KMS-11 (cell line): ENCODE results near the gene CCSER1.

ENCODE experiments used
- H2AFZ ChIP-seq: fragments of 200-600 bp; sonication (generic); 2 replicates; pipeline ENCODE4 v1.6.1; 2016; ENCODE audit warnings: antibody characterized with exemption, mixed run types, low read depth
- H3K27ac ChIP-seq: fragments of 200-600 bp; sonication (generic); 2 replicates; pipeline ENCODE4 v1.6.1; 2016; ENCODE audit warnings: mild to moderate bottlenecking, mixed run types
- H3K27me3 ChIP-seq: fragments of 200-600 bp; sonication (generic); 2 replicates; pipeline ENCODE4 v1.6.1; 2017; ENCODE audit warnings: mild to moderate bottlenecking, low read depth, mixed run types, moderate library complexity; ENCODE audit not compliant: insufficient read depth
- H3K36me3 ChIP-seq: fragments of 200-600 bp; sonication (generic); 2 replicates; pipeline ENCODE4 v1.6.1; 2017; ENCODE audit warnings: mild to moderate bottlenecking, mixed run types; ENCODE audit not compliant: insufficient read depth
- H3K4me1 ChIP-seq: fragments of 200-600 bp; sonication (generic); 2 replicates; pipeline ENCODE4 v1.6.1; 2016; ENCODE audit warnings: mild to moderate bottlenecking, low read depth, mixed run types; ENCODE audit not compliant: poor library complexity, severe bottlenecking
- H3K4me2 ChIP-seq: fragments of 200-600 bp; sonication (generic); 2 replicates; pipeline ENCODE4 v1.7.0; 2016; ENCODE audit warnings: mild to moderate bottlenecking, mixed run types
- H3K4me3 ChIP-seq: fragments of 200-600 bp; sonication (generic); IDR thresholded peaks from 2 replicates; pipeline ENCODE4 v1.6.1; 2017; ENCODE audit warnings: low read depth, low read length, mixed read lengths; ENCODE audit not compliant: insufficient read depth
- H3K79me2 ChIP-seq: fragments of 200-600 bp; sonication (generic); 2 replicates; pipeline ENCODE4 v1.6.1; 2016; ENCODE audit warnings: low read depth, mixed run types; ENCODE audit not compliant: insufficient read depth
- H3K9ac ChIP-seq: fragments of 200-600 bp; sonication (generic); 2 replicates; pipeline ENCODE4 v1.6.1; 2016; ENCODE audit warnings: mild to moderate bottlenecking, mixed run types
- H4K20me1 ChIP-seq: fragments of 200-600 bp; sonication (generic); 2 replicates; pipeline ENCODE4 v1.6.1; 2016; ENCODE audit warnings: mild to moderate bottlenecking, mixed run types; ENCODE audit not compliant: insufficient read depth
- TF ChIP-seq, protein P1 (sequence below): fragments of 200-600 bp; sonication (generic); conservative IDR thresholded peaks from 2 replicates; pipeline ENCODE4 v1.6.1; 2017; ENCODE audit warnings: low read depth, mild to moderate bottlenecking, antibody characterized with exemption, low read length, moderate library complexity, mixed read lengths

The CCSER1 gene

GRCh38 chr4:90582087-90582486 is 454.9 kb downstream of the CCSER1 start:
- H3K27me3 ChIP-seq = no peaks in the 10 kb centered on the region
- H3K79me2 ChIP-seq = no peaks in the 10 kb centered on the region
- no peaks in the 10 kb centered on the region for H3K36me3 ChIP-seq
- no peak overlapping the region for H3K4me3 ChIP-seq
- no peak overlapping the region for H2AFZ ChIP-seq
- TF ChIP-seq, protein P1, sequence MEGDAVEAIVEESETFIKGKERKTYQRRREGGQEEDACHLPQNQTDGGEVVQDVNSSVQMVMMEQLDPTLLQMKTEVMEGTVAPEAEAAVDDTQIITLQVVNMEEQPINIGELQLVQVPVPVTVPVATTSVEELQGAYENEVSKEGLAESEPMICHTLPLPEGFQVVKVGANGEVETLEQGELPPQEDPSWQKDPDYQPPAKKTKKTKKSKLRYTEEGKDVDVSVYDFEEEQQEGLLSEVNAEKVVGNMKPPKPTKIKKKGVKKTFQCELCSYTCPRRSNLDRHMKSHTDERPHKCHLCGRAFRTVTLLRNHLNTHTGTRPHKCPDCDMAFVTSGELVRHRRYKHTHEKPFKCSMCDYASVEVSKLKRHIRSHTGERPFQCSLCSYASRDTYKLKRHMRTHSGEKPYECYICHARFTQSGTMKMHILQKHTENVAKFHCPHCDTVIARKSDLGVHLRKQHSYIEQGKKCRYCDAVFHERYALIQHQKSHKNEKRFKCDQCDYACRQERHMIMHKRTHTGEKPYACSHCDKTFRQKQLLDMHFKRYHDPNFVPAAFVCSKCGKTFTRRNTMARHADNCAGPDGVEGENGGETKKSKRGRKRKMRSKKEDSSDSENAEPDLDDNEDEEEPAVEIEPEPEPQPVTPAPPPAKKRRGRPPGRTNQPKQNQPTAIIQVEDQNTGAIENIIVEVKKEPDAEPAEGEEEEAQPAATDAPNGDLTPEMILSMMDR = no peak
- H3K4me2 ChIP-seq = no peak overlapping the region
- no peaks in the 10 kb centered on the region for H3K4me1 ChIP-seq
- H4K20me1 ChIP-seq = no peaks in the 10 kb centered on the region
- no peak overlapping the region for H3K9ac ChIP-seq
- no peak overlapping the region for H3K27ac ChIP-seq

GRCh38 chr4:90584051-90584450 is 456.9 kb downstream of the CCSER1 start:
- TF ChIP-seq, protein P1 = no peak
- Histone ChIP-seq H3K36me3 (no peaks in the 10 kb centered on the region), H3K4me3 (no peak overlapping the region)

DNA sequence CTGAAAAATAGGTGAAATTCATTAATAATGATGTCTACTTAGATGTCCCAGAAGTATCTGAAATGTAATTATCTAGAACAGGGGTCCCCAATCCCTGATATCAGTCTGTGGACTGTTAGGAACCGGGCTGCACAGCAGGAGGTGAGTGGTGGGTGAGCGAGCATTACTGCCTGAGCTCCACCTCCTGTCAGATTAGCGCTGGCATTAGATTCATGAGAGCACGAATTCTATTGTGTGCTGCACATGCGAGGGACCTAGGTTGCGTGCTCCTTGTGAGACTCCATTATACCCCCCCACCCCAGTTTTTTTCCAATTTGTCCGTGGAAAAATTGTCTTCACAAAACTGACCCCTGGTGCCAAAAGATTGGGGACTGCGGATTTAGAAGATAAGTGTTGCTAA is 458.8 kb downstream of the CCSER1 start:
- no peak overlapping the region for H3K4me2 ChIP-seq
- TF ChIP-seq, protein P1 = no peak
- H3K4me1 ChIP-seq = no peaks in the 10 kb centered on the region
- H3K79me2 ChIP-seq = no peaks in the 10 kb centered on the region
- H4K20me1 ChIP-seq = no peaks in the 10 kb centered on the region
- H3K4me3 ChIP-seq = no peak overlapping the region
- no peaks in the 10 kb centered on the region for H3K27me3 ChIP-seq
- H3K36me3 ChIP-seq = no peaks in the 10 kb centered on the region
- no peak overlapping the region for H3K27ac ChIP-seq
- H2AFZ ChIP-seq = no peak overlapping the region
- no peak overlapping the region for H3K9ac ChIP-seq

More at GRCh38 chr4:90584051-90584450, 456.9 kb downstream of the CCSER1 start:
- H2AFZ ChIP-seq = no peak overlapping the region
- no peaks in the 10 kb centered on the region for H3K79me2 ChIP-seq
- H3K9ac ChIP-seq = no peak overlapping the region
- H3K27me3 ChIP-seq = no peaks in the 10 kb centered on the region
- no peak overlapping the region for H3K4me2 ChIP-seq
- H4K20me1 ChIP-seq = no peaks in the 10 kb centered on the region
- H3K4me1 ChIP-seq = no peaks in the 10 kb centered on the region
- H3K27ac ChIP-seq = no peak overlapping the region

- Histone ChIP-seq H2AFZ (no peak overlapping the region), H3K4me2 (no peak overlapping the region), H3K4me1 (no peaks in the 10 kb centered on the region), H3K27ac (no peak overlapping the region), H3K4me3 (no peak overlapping the region), H3K36me3 (no peaks in the 10 kb centered on the region), H4K20me1 (no peaks in the 10 kb centered on the region), H3K79me2 (no peaks in the 10 kb centered on the region), H3K9ac (no peak overlapping the region), H3K27me3 (no peaks in the 10 kb centered on the region)
- TF ChIP-seq, protein P1 = no peak
Observed at GRCh38 chr4:90586799-90587198, 459.6 kb downstream of the CCSER1 start.

DNA sequence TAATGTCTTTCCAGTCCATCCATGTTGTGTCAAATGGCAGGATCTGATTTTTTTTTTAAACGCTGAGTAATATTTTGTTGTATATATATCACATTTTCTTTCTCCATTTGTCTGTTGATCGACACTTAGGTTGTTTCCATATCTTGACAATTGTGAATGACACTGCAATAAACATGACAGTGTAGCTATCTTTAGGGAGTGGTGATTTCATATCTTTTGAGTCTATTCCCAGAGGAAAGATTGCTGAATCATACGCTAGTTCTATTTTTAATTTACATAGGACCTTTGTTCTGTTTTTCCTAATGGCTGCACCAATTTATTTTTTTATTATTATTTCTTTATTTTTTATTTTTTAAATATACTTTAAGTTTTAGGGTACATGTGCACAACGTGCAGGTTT is 470.7 kb downstream of the CCSER1 start:
- H4K20me1 ChIP-seq = no peaks in the 10 kb centered on the region

More for the DNA sequence above, 470.7 kb downstream of the CCSER1 start:
- Histone ChIP-seq H3K79me2 (no peaks in the 10 kb centered on the region), H2AFZ (no peak overlapping the region), H3K4me2 (no peak overlapping the region), H3K4me3 (no peak overlapping the region), H3K9ac (no peak overlapping the region), H3K36me3 (no peaks in the 10 kb centered on the region), H3K27ac (no peak overlapping the region), H3K4me1 (no peaks in the 10 kb centered on the region), H3K27me3 (no peaks in the 10 kb centered on the region)
- TF ChIP-seq, protein P1 = no peak
